ENCODE measurements around the gene MARK3.

- TF ChIP-seq POLR2AphosphoS5 (IDR thresholded peaks at IDR 0.05) (no peak), CTCF (IDR thresholded peaks at IDR 0.05) (no peak)
These were observed 149.4 kb downstream of the MARK3 start for GRCh38 chr14:103534576-103535061.
